ENCODE data around the gene MAGI1. TPM values are rescaled to one million over a fixed set of nuclear protein-coding genes. Genes with fewer than 3 reads are reported as not detected.

Gene MAGI1
- total and polyA plus RNA-seq, 10 donors: 3.5 to 104 (median 62.3) TPM

DNA sequence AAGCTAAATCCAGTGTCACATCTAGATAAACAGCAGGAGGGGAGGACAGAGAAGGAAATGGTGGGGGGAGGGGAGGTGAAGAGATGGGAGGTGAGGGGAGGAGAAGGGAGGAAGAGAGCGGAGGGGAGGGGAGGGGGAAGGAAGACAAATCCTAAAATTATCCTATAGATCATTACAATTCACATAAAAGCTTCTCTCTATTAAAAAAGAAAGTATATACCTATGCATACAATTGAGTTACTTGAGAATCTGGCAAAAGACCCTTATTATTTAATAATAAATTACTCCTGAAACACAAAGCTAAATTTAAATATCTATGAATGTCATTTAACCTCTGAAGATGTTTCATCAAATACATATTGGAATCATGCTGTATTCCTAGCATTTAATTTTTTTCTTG lies 303.9 kb downstream of the MAGI1 start:
- 65 to 83% (median 79%) methylated on average over 1 of the region's 1 CpG for WGBS, 5 donors
- Histone ChIP-seq H3K9me3 (no peaks in the 10 kb centered on the region), H3K27me3 (replicated peaks in 1 of 7) (no peaks in the 10 kb centered on the region), H3K36me3 (no peaks in the 10 kb centered on the region), H3K4me1 (peaks cover 0 to 18% (median 6%) of the 10 kb centered on the region in 6 donors), H3K4me3 (no peak overlapping the region), H3K27ac (no peak overlapping the region)
- intact Hi-C loops (cut with DNase I; ENCODE audit: low total_unique reads): loop anchor here (10.0 kb wide), 1 partner anchor 300 kb away; no protein-coding TSS in a partner anchor
- no peak for TF ChIP-seq POLR2A (IDR thresholded peaks at IDR 0.05)
- no peak for TF ChIP-seq CTCF (IDR thresholded peaks at IDR 0.05 in 8 of 11, conservative IDR thresholded peaks at IDR 0.05 in 3 of 11)
- no peak for TF ChIP-seq POLR2AphosphoS5 (IDR thresholded peaks at IDR 0.05)
- no peak for DNase-seq

GRCh38 chr3:65734382-65734781 lies 304.3 kb downstream of the MAGI1 start:
- 73 to 82% (median 77%) methylated on average over 3 of the region's 3 CpGs for WGBS, 5 donors
- TF ChIP-seq POLR2A (IDR thresholded peaks at IDR 0.05) (no peak), CTCF (IDR thresholded peaks at IDR 0.05 in 8 of 11, conservative IDR thresholded peaks at IDR 0.05 in 3 of 11) (no peak), POLR2AphosphoS5 (IDR thresholded peaks at IDR 0.05) (no peak)

DNA sequence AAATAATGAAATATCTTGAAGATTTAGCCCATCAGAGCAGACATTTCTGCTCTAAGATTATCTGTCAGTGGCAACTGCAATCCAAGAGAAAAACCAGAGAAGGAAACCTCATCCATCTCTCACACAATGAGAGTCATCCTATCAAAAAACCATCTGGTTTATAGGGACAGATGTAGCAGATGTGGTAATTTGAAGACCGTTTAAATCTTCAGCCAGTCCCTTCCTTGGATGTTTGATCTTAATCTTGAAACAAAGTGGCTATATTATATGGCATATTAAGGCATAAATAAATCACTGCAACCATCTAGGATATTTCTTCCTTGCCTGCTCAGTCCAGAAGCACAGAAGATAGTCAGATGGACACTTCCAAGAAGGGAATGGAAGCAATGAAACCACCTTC lies 305.3 kb downstream of the MAGI1 start:
- no peak for TF ChIP-seq POLR2A (IDR thresholded peaks at IDR 0.05)
- TF ChIP-seq CTCF (IDR thresholded peaks at IDR 0.05 in 8 of 11, conservative IDR thresholded peaks at IDR 0.05 in 3 of 11): no peak
- TF ChIP-seq POLR2AphosphoS5 (IDR thresholded peaks at IDR 0.05): no peak
- Histone ChIP-seq H3K9me3 (no peaks in the 10 kb centered on the region), H3K27me3 (replicated peaks in 1 of 7) (no peaks in the 10 kb centered on the region), H3K27ac (no peak overlapping the region), H3K36me3 (no peaks in the 10 kb centered on the region), H3K4me3 (no peak overlapping the region), H3K4me1 (peaks cover 0 to 24% (median 17%) of the 10 kb centered on the region in 6 donors)
- no peak for DNase-seq
- WGBS, 5 donors: 52 to 79% (median 68%) methylated on average over 1 of the region's 1 CpG
- intact Hi-C loops (cut with DNase I; ENCODE audit: low total_unique reads): loop anchor here (10.0 kb wide), 1 partner anchor 299 kb away; no protein-coding TSS in a partner anchor

More at GRCh38 chr3:65734382-65734781, 304.3 kb downstream of the MAGI1 start:
- Histone ChIP-seq H3K4me3 (no peak overlapping the region), H3K27me3 (replicated peaks in 1 of 7) (no peaks in the 10 kb centered on the region), H3K36me3 (no peaks in the 10 kb centered on the region), H3K27ac (no peak overlapping the region), H3K4me1 (peaks cover 0 to 19% (median 9%) of the 10 kb centered on the region in 6 donors), H3K9me3 (no peaks in the 10 kb centered on the region)
- intact Hi-C loops (cut with DNase I; ENCODE audit: low total_unique reads): loop anchor here (10.0 kb wide), 1 partner anchor 300 kb away; no protein-coding TSS in a partner anchor
- no peak for DNase-seq

GRCh38 chr3:65732051-65732935 lies 306.4 kb downstream of the MAGI1 start:
- no peak overlapping the region for H3K27ac ChIP-seq
- TF ChIP-seq POLR2A (IDR thresholded peaks at IDR 0.05) (no peak), POLR2AphosphoS5 (IDR thresholded peaks at IDR 0.05) (no peak), CTCF (IDR thresholded peaks at IDR 0.05 in 8 of 11, conservative IDR thresholded peaks at IDR 0.05 in 3 of 11) (peak in 10 of 11 experiments; percentile 25 to 75 (median 58))
- intact Hi-C loops (cut with DNase I; ENCODE audit: low total_unique reads): loop anchor here (10.0 kb wide), 1 partner anchor 297 kb away; no protein-coding TSS in a partner anchor
- no peak for DNase-seq
- no peaks in the 10 kb centered on the region for H3K27me3 ChIP-seq (replicated peaks in 1 of 7)
- H3K9me3 ChIP-seq: no peaks in the 10 kb centered on the region
- H3K4me3 ChIP-seq: no peak overlapping the region
- 27 to 34% (median 32%) methylated on average over 6 of the region's 6 CpGs for WGBS, 5 donors
- peaks cover 0 to 28% (median 22%) of the 10 kb centered on the region in 6 donors for H3K4me1 ChIP-seq
- H3K36me3 ChIP-seq: no peaks in the 10 kb centered on the region
